IMR-90 (cell line): ENCODE results near the gene PARK7. TPM values are rescaled to one million over a fixed set of nuclear protein-coding genes. Genes with fewer than 3 reads are reported as not detected.

ENCODE experiments used
- ATAC-seq: fragments of 200-7000 bp; cut with Tn5 transposase; 2 replicates; pipeline ENCODE4 v1.9.1; 2020; ENCODE audit warnings: low read depth, mild to moderate bottlenecking, moderate library complexity
- BruUV-seq: library from RNA; stranded (reverse); fragments of 400-500 nt; replicated peaks from 2 replicates; lab custom pipeline; 2021; lab: Mats Ljungman, UMichigan
- CTCF ChIA-PET: fragments of 300-600 bp; formaldehyde crosslinking; extraction: SDS; loops from one replicate; lab custom pipeline; 2021; ENCODE audit warnings: antibody characterized with exemption; lab: Yijun Ruan, JAX
- POLR2A ChIA-PET: fragments of 300-600 bp; sonication (Branson Sonifier 250); formaldehyde crosslinking; loops from one replicate; lab custom pipeline; 2022; ENCODE audit warnings: antibody characterized with exemption; ENCODE audit not compliant: unreplicated experiment; lab: Charles Lee
- DNase-seq: peaks from one replicate; pipeline ENCODE4 v3.0.0; 2013
- H2AFZ ChIP-seq: replicated peaks from 2 replicates; pipeline ENCODE3; 2013; ENCODE audit warnings: low read length, mild to moderate bottlenecking; ENCODE audit not compliant: poor library complexity
- H2AK5ac ChIP-seq: 2 replicates; pipeline ENCODE4 v1.6.1; 2013; ENCODE audit warnings: low read depth, low read length, inconsistent platforms
- H2AK9ac ChIP-seq: replicated peaks from 2 replicates; pipeline ENCODE3; 2013; ENCODE audit warnings: mild to moderate bottlenecking, low read depth, low read length, moderate library complexity; ENCODE audit not compliant: poor library complexity
- H2BK120ac ChIP-seq: 2 replicates; pipeline ENCODE4 v1.6.1; 2013; ENCODE audit warnings: low read depth, low read length, inconsistent platforms
- H2BK15ac ChIP-seq: 3 replicates; pipeline ENCODE4 v1.6.1; 2013; ENCODE audit warnings: low read depth, low read length, inconsistent platforms
- H2BK20ac ChIP-seq: 2 replicates; pipeline ENCODE4 v1.6.1; 2013; ENCODE audit warnings: low read depth, mild to moderate bottlenecking, inconsistent platforms, low read length, moderate library complexity
- H2BK5ac ChIP-seq: 2 replicates; pipeline ENCODE4 v1.6.1; 2013; ENCODE audit warnings: mild to moderate bottlenecking, low read depth, low read length, inconsistent platforms; ENCODE audit not compliant: poor library complexity, severe bottlenecking
- H3K14ac ChIP-seq: replicated peaks from 2 replicates; pipeline ENCODE4 v1.6.1; 2013; ENCODE audit warnings: low read depth, low read length, inconsistent platforms
- H3K18ac ChIP-seq: 2 replicates; pipeline ENCODE4 v1.6.1; 2013; ENCODE audit warnings: low read depth, low read length, control low read depth
- H3K23ac ChIP-seq: 2 replicates; pipeline ENCODE4 v1.6.1; 2013; ENCODE audit warnings: low read depth, low read length, inconsistent platforms
- H3K27ac ChIP-seq: 2 replicates; pipeline ENCODE4 v1.5.1; 2013; ENCODE audit warnings: mild to moderate bottlenecking, control low read depth, low read length; ENCODE audit not compliant: insufficient read depth
- H3K27me3 ChIP-seq: 2 replicates; pipeline ENCODE4 v1.6.1; 2013; ENCODE audit warnings: low read length; ENCODE audit not compliant: control insufficient read depth, insufficient read depth
- H3K36me3 ChIP-seq: 2 replicates; pipeline ENCODE4 v1.6.1; 2013; ENCODE audit warnings: low read length, mixed read lengths; ENCODE audit not compliant: control insufficient read depth, insufficient read depth
- H3K4ac ChIP-seq: 2 replicates; pipeline ENCODE4 v1.6.1; 2013; ENCODE audit warnings: low read depth, low read length, inconsistent platforms
- H3K4me1 ChIP-seq: 2 replicates; pipeline ENCODE4 v1.6.1; 2013; ENCODE audit warnings: low read length, mixed read lengths; ENCODE audit not compliant: control insufficient read depth, insufficient read depth
- H3K4me2 ChIP-seq: 2 replicates; pipeline ENCODE4 v1.6.1; 2013; ENCODE audit warnings: low read depth, mild to moderate bottlenecking, control low read depth, low read length, moderate library complexity
- H3K4me3 ChIP-seq: 2 replicates; pipeline ENCODE4 v1.5.1; 2013; ENCODE audit warnings: low read depth, mild to moderate bottlenecking, control low read depth, low read length, moderate library complexity; ENCODE audit not compliant: insufficient read depth
- H3K56ac ChIP-seq: 2 replicates; pipeline ENCODE4 v1.6.1; 2013; ENCODE audit warnings: low read length, inconsistent platforms; ENCODE audit not compliant: insufficient read depth; ENCODE audit errors: extremely low read depth
- H3K79me1 ChIP-seq, 2 experiments: 2 replicates each; pipeline ENCODE4 v1.6.1; 2013; ENCODE audit warnings: low read length in 2 of 2, inconsistent platforms in 1 of 2, low read depth in 1 of 2
- H3K9ac ChIP-seq: 2 replicates; pipeline ENCODE4 v1.6.1; 2013; ENCODE audit warnings: low read depth, low read length, control low read depth
- H3K9me1 ChIP-seq: 2 replicates; pipeline ENCODE4 v1.6.1; 2013; ENCODE audit warnings: low read length, inconsistent platforms; ENCODE audit not compliant: insufficient read depth
- H3K9me3 ChIP-seq: 2 replicates; pipeline ENCODE4 v1.6.1; 2013; ENCODE audit warnings: low read length; ENCODE audit not compliant: control insufficient read depth, insufficient read depth
- H4K20me1 ChIP-seq: 2 replicates; pipeline ENCODE4 v1.6.1; 2013; ENCODE audit warnings: low read length, inconsistent platforms; ENCODE audit not compliant: insufficient read depth
- H4K5ac ChIP-seq: 2 replicates; pipeline ENCODE4 v1.6.1; 2013; ENCODE audit warnings: mild to moderate bottlenecking, low read depth, low read length, control low read depth
- H4K8ac ChIP-seq, 2 experiments: 2 replicates each; pipeline ENCODE4 v1.6.1; 2013; ENCODE audit warnings: low read depth in 2 of 2, low read length in 2 of 2, control low read depth in 1 of 2, inconsistent platforms in 1 of 2
- H4K91ac ChIP-seq: 2 replicates; pipeline ENCODE4 v1.6.1; 2013; ENCODE audit warnings: low read depth, low read length, inconsistent platforms; ENCODE audit not compliant: insufficient read depth
- CEBPB ChIP-seq: IDR thresholded peaks from 2 replicates; pipeline ENCODE4 v1.6.1; 2012; ENCODE audit warnings: low read depth, low read length, improper control_type of control experiment
- CTCF ChIP-seq: conservative IDR thresholded peaks from 2 replicates; pipeline ENCODE4 v1.5.1; 2012; ENCODE audit warnings: mild to moderate bottlenecking, low read depth, low read length, improper control_type of control experiment
- SMC3 ChIP-seq: fragments of 150-350 bp; IDR thresholded peaks from 2 replicates; pipeline ENCODE4 v1.6.1; 2016; ENCODE audit warnings: low read depth, mild to moderate bottlenecking, antibody characterized with exemption, low read length, moderate library complexity
- WGBS, 2 experiments: methylation state at CpG; one replicate each; pipeline versions ENCODE4 v1.1.5 to v1.1.7; 2013; ENCODE audit warnings: missing lambda C conversion rate in 2 of 2; ENCODE audit not compliant: insufficient read length in 1 of 2; ENCODE audit errors: extremely low coverage in 2 of 2; 5-methylcytosine and 5-hydroxymethylcytosine counted together
- dilution Hi-C: fragments of 300-500 bp; cut with HindIII; formaldehyde crosslinking; loops from one replicate; pipeline ENCODE4 v1.14.3; 2018; ENCODE audit warnings: low sequenced_read_pairs; ENCODE audit not compliant: unreplicated experiment
- in situ Hi-C: fragments of 300-500 bp; cut with MboI; formaldehyde crosslinking; loops from 3 replicates; pipeline ENCODE4 v1.14.3; 2019; ENCODE audit warnings: low sequenced_read_pairs, inconsistent platforms, mixed read lengths
- intact Hi-C: fragments of 100-400 bp; cut with micrococcal nuclease; formaldehyde crosslinking; loops from 2 replicates; pipeline ENCODE4 v1.10.0; 2022
- polyA plus RNA-seq, 3 experiments: library from polyadenylated mRNA; depleted of rRNA; stranded (reverse); fragments of >200 nt; gene quantifications; 2 replicates each; pipeline ENCODE4 v1.2.3, GENCODE V29; 2012; ENCODE audit warnings: low replicate concordance in 1 of 3
- total RNA-seq: library from RNA; depleted of rRNA; stranded (reverse); fragments of >200 nt; gene quantifications from 2 replicates; pipeline ENCODE4 v1.2.3, GENCODE V29; 2012

Gene PARK7
- total and polyA plus RNA-seq, 2 of the 4 experiments (the other 2 are of a cell fraction) = 207 to 357 TPM

- no peak overlapping the region for H3K27ac ChIP-seq
- H3K14ac ChIP-seq = no peak overlapping the region
- peak; percentile 38 for DNase-seq
Measured at GRCh38 chr1:7942214-7942921, 19.1 kb upstream of the PARK7 start.

More at GRCh38 chr1:7942214-7942921, 19.1 kb upstream of the PARK7 start:
- Histone ChIP-seq H3K36me3 (no peaks in the 10 kb centered on the region), H2AK9ac (peak overlapping the region; percentile 80), H4K20me1 (no peaks in the 10 kb centered on the region), H3K23ac (no peak overlapping the region; the same call in 1 of the 2 replicates), H3K27me3 (peaks cover 19% of the 10 kb centered on the region), H3K18ac (no peak overlapping the region), H4K8ac (no peak overlapping the region), H3K9me3 (no peaks in the 10 kb centered on the region), H3K4me1 (peaks cover 8% of the 10 kb centered on the region), H2BK15ac (no peak overlapping the region), H2BK120ac (peak overlapping the region; percentile 33; the same call in 1 of the 2 replicates), H3K4me3 (peak overlapping the region; percentile 7), H3K9ac (no peak overlapping the region; the same call in 1 of the 2 replicates), H4K91ac (no peak overlapping the region), H3K9me1 (peaks cover 8% of the 10 kb centered on the region), H2BK5ac (no peak overlapping the region), H3K79me1 (no peaks in the 10 kb centered on the region), H4K5ac (peak overlapping the region; percentile 4; the same call in 1 of the 2 replicates), H2BK20ac (no peak overlapping the region), H3K56ac (no peak overlapping the region), H2AK5ac (no peak overlapping the region), H3K4ac (peak overlapping the region; percentile 2; the same call in 1 of the 2 replicates), H3K4me2 (peak overlapping the region; percentile 47), H2AFZ (peak overlapping the region; percentile 89)
- POLR2A ChIA-PET = no interaction called here
- WGBS, 2 experiments = 8% methylated on average over 19 of the region's 40 CpGs; no CpG with 5 or more reads in 1 of the 2 experiments
- ATAC-seq = peak; percentile 91
- dilution Hi-C loops = no loop called here
- TF ChIP-seq CTCF (peak; percentile 27; the same call in 1 of the 2 replicates), SMC3 (no peak), CEBPB (no peak)
- CTCF ChIA-PET = interaction anchor here (0.6 to 0.7 kb wide), 2 partner anchors 47 to 269 kb away, joined by 3 read pairs; no protein-coding TSS in a partner anchor
- in situ Hi-C loops = no loop called here
- intact Hi-C loops = no loop called here
- no TSS peak for BruUV-seq
